GM12878 (cell line): ENCODE measurements around the gene MED22. TPM values are rescaled to one million over a fixed set of nuclear protein-coding genes. Genes with fewer than 3 reads are reported as not detected.

Experiments
- ATAC-seq: fragments of 200-7000 bp; cut with Tn5 transposase; 3 replicates; pipeline ENCODE4 v1.9.1; 2020; ENCODE audit warnings: mild to moderate bottlenecking, moderate library complexity
- BruUV-seq: library from RNA; stranded (reverse); fragments of 400-500 nt; replicated peaks from 2 replicates; lab custom pipeline; 2021; lab: Mats Ljungman, UMichigan
- CTCF ChIA-PET: fragments of 300-600 bp; sonication (Branson Sonifier 250); formaldehyde crosslinking; extraction: SDS; loops from one replicate; lab custom pipeline; 2021; ENCODE audit warnings: inconsistent platforms; lab: Yijun Ruan, JAX
- POLR2A ChIA-PET: fragments of 350-600 bp; formaldehyde crosslinking; extraction: SDS; loops from one replicate; lab custom pipeline; 2021; ENCODE audit warnings: inconsistent platforms; lab: Charles Lee
- RAD21 ChIA-PET: fragments of 300-600 bp; sonication (Branson Sonifier 250); formaldehyde crosslinking; loops from one replicate; lab custom pipeline; 2023; ENCODE audit warnings: antibody characterized with exemption; ENCODE audit not compliant: unreplicated experiment; lab: Charles Lee
- SMC1A ChIA-PET: fragments of 300-600 bp; sonication (Branson Sonifier 250); formaldehyde crosslinking; loops from one replicate; lab custom pipeline; 2023; ENCODE audit not compliant: unreplicated experiment, uncharacterized antibody; lab: Charles Lee
- DNase-seq: peaks from one replicate; pipeline ENCODE4 v3.0.0-alpha.2; 2011; ENCODE audit warnings: low read depth, low spot score
- FAIRE-seq: peaks from 3 replicates; lab custom pipeline; 2011; peaks lifted over from hg19 to GRCh38; lab: Jason Lieb, UNC
- H2AFZ ChIP-seq: 2 replicates; pipeline ENCODE4 v1.6.0; 2011; ENCODE audit warnings: low read depth, low read length, control low read depth; ENCODE audit not compliant: control insufficient read depth
- H3K27ac ChIP-seq: 2 replicates; pipeline ENCODE4 v1.5.1; 2011; ENCODE audit warnings: control low read depth; ENCODE audit not compliant: control insufficient read depth, insufficient read depth
- H3K27me3 ChIP-seq, 2 experiments: replicated peaks in 1 of 2; 2 replicates each; pipeline versions ENCODE4 v1.6.0 to v1.6.1; 2011; ENCODE audit warnings: low read length in 1 of 2; ENCODE audit not compliant: control insufficient read depth in 2 of 2, insufficient read depth in 2 of 2
- H3K36me3 ChIP-seq, 2 experiments: 2 replicates each; pipeline ENCODE4 v1.5.1; 2011; ENCODE audit warnings: low read length in 1 of 2; ENCODE audit not compliant: control insufficient read depth in 2 of 2, insufficient read depth in 2 of 2
- H3K4me1 ChIP-seq: 2 replicates; pipeline ENCODE4 v1.6.1; 2011; ENCODE audit warnings: mild to moderate bottlenecking, low read length, moderate library complexity, mixed read lengths; ENCODE audit not compliant: control insufficient read depth, insufficient read depth
- H3K4me2 ChIP-seq: 2 replicates; pipeline ENCODE4 v1.6.0; 2011; ENCODE audit warnings: control low read depth; ENCODE audit not compliant: control insufficient read depth, insufficient read depth
- H3K4me3 ChIP-seq: fragments of 200-600 bp; sonication (generic); 2 replicates; pipeline ENCODE4 v1.5.1; 2016
- H3K79me2 ChIP-seq: 2 replicates; pipeline ENCODE4 v1.6.0; 2011; ENCODE audit warnings: low read length; ENCODE audit not compliant: control insufficient read depth, insufficient read depth
- H3K9ac ChIP-seq: 2 replicates; pipeline ENCODE4 v1.8.0; 2011; ENCODE audit warnings: low read length, control low read depth, mixed read lengths; ENCODE audit not compliant: control insufficient read depth, insufficient read depth
- H3K9me3 ChIP-seq: replicated peaks from 3 replicates; pipeline ENCODE4 v1.5.1; 2011; ENCODE audit warnings: mild to moderate bottlenecking, low read length; ENCODE audit not compliant: control insufficient read depth, insufficient read depth
- H4K20me1 ChIP-seq: 2 replicates; pipeline ENCODE4 v1.6.0; 2011; ENCODE audit not compliant: control insufficient read depth, insufficient read depth
- CEBPB ChIP-seq, 2 experiments: fragments of 150-350 bp in 1 of 2; IDR thresholded peaks; 2 replicates each; pipeline ENCODE4 v1.6.1; 2012 to 2014; ENCODE audit warnings: low read depth in 2 of 2, low read length in 2 of 2, borderline replicate concordance in 1 of 2, inconsistent platforms in 1 of 2
- EGR1 ChIP-seq, 2 experiments: IDR thresholded peaks; 1 replicate in 1 of 2; 2 replicates in 1 of 2; pipeline ENCODE4 v1.6.1; 2011 to 2012; ENCODE audit warnings: low read depth in 2 of 2, low read length in 2 of 2, borderline replicate concordance in 1 of 2, mild to moderate bottlenecking in 1 of 2, moderate library complexity in 1 of 2
- WGBS: methylation state at CpG from one replicate; pipeline ENCODE4 v1.1.6; 2016; ENCODE audit warnings: low lambda C conversion rate; ENCODE audit not compliant: insufficient replicate concordance, insufficient coverage; ENCODE audit errors: missing lambda C conversion rate; 5-methylcytosine and 5-hydroxymethylcytosine counted together
- in situ Hi-C: fragments of 300-500 bp; cut with MboI; formaldehyde crosslinking; loops from 9 replicates; pipeline ENCODE4 v1.14.3; 2018; ENCODE audit warnings: mixed read lengths
- intact Hi-C: fragments of 100-400 bp; cut with micrococcal nuclease; formaldehyde crosslinking; loops from one replicate; pipeline ENCODE4 v1.14.2; 2022; ENCODE audit not compliant: unreplicated experiment
- polyA plus RNA-seq, 11 experiments: library from polyadenylated mRNA; depleted of rRNA in 4 of 11; unstranded in 6 of 11; stranded (reverse) in 5 of 11; fragments of >200 nt; fragmentation: Nextera tagmentation in 4 of 11; fragmentation: Illumina TruSeq in 1 of 11; extraction: Ambion mirVana in 4 of 11; extraction: Trizol in 1 of 11; gene quantifications; 1 replicate in 1 of 11; 2 replicates in 10 of 11; pipeline versions ENCODE4 v1.2.1 to v1.2.3, GENCODE V29; 2011 to 2016; ENCODE audit warnings: inconsistent platforms in 2 of 11, missing spikeins in 2 of 11, low read depth in 1 of 11
- total RNA-seq, 4 experiments: library from RNA; depleted of rRNA in 3 of 4; stranded (reverse); fragments of >200 nt in 3 of 4; fragmentation: Illumina TruSeq in 1 of 4; extraction: Trizol in 1 of 4; gene quantifications; 2 replicates each; pipeline versions ENCODE4 v1.2.1 to v1.2.3, GENCODE V29; 2013 to 2021

The MED22 gene
- total and polyA plus RNA-seq, 10 of the 15 experiments (the other 5 are each of a cell fraction or from before 2014, with no cell fraction given) = 1.4 to 42.1 (median 24.6) TPM

DNA sequence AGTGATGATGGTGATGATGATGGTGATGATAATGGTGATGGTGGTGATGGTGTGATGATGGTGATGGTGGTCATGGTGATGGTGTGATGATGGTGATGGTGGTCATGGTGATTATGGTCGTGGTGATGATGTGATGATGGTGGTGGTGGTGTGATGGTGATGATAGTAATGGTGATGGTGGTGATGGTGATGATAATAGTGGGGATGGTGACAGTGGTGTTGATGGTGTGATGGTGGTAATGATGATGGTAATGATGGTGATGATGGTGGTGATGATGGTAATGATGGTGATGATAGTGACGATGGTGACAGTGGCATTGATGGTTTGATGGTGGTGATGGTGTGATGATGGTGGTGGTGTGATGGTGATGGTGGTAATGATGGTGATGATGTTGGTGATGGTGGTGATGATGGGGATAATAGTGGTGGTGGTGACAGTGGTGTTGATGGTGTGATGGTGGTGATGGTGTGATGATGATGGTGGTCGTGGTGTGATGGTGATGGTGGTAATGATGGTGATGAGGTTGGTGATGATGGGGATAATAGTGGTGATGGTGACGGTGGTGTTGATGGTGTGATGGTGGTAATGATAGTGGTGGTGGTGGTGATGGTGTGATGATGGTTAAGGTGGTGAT lies 34.7 kb upstream of the MED22 start (continued):
- TF ChIP-seq EGR1 (IDR thresholded peaks at IDR 0.05; ENCODE audit: borderline replicate concordance in 1 of 2, low read depth in 2 of 2, low read length in 2 of 2) = no peak
- TF ChIP-seq, all 136 proteins: peak for 0

GRCh38 chr9:133380734-133381133 lies 32.8 kb upstream of the MED22 start:
- POLR2A ChIA-PET = interaction anchor here (0.7 kb wide), 1 partner anchor 9 kb away, joined by 5 read pairs; no protein-coding TSS in a partner anchor
- Histone ChIP-seq H3K9ac (no peak overlapping the region), H3K79me2 (peaks cover 2% of the 10 kb centered on the region), H3K27me3 (no peaks in the 10 kb centered on the region), H3K27ac (no peak overlapping the region), H3K4me2 (no peak overlapping the region), H3K4me3 (no peak overlapping the region), H3K36me3 (no peaks in the 10 kb centered on the region), H2AFZ (no peak overlapping the region), H4K20me1 (no peaks in the 10 kb centered on the region), H3K4me1 (no peaks in the 10 kb centered on the region), H3K9me3 (no peaks in the 10 kb centered on the region; the same call in 2 of the 3 replicates)
- SMC1A ChIA-PET = no interaction called here
- BruUV-seq = no TSS peak
- RAD21 ChIA-PET = no interaction called here
- intact Hi-C loops (no loop called here), in situ Hi-C loops (no loop called here)
- no peak for FAIRE-seq
- CTCF ChIA-PET = no interaction called here
- DNase-seq = no peak
- no peak for TF ChIP-seq CEBPB (IDR thresholded peaks at IDR 0.05; ENCODE audit: borderline replicate concordance in 1 of 2, low read depth in 2 of 2, low read length in 2 of 2)
- WGBS = 34% methylated on average over 4 of the region's 4 CpGs
- ATAC-seq = no peak
